GM23338 (cell line): ENCODE data around the gene SOD3. TPM values are rescaled to one million over a fixed set of nuclear protein-coding genes. Genes with fewer than 3 reads are reported as not detected.

ENCODE experiments used
- ATAC-seq: fragments of 200-7000 bp; cut with Tn5 transposase; 3 replicates; pipeline ENCODE4 v1.9.1; 2020
- DNase-seq: peaks from one replicate; pipeline ENCODE4 v3.0.0-alpha.2; 2015; ENCODE audit warnings: low spot score
- H2AFZ ChIP-seq: fragments of 200-600 bp; sonication (generic); 2 replicates; pipeline ENCODE4 v1.8.0; 2016; ENCODE audit warnings: antibody characterized with exemption, mild to moderate bottlenecking, moderate library complexity
- H3F3A ChIP-seq: fragments of 200-600 bp; sonication (generic); replicated peaks from 2 replicates; pipeline ENCODE4 v1.8.0; 2017; ENCODE audit warnings: antibody characterized with exemption, mixed run types, low read depth
- H3K27ac ChIP-seq: fragments of 200-600 bp; sonication (generic); 2 replicates; pipeline ENCODE4 v1.6.1; 2016; ENCODE audit warnings: low read depth
- H3K27me3 ChIP-seq: fragments of 200-600 bp; sonication (generic); 2 replicates; pipeline ENCODE4 v1.8.0; 2016; ENCODE audit warnings: mild to moderate bottlenecking, mixed run types, moderate library complexity; ENCODE audit not compliant: insufficient read depth
- H3K36me3 ChIP-seq: fragments of 200-600 bp; sonication (generic); 2 replicates; pipeline ENCODE4 v1.8.0; 2016; ENCODE audit warnings: mild to moderate bottlenecking; ENCODE audit not compliant: insufficient read depth
- H3K4me1 ChIP-seq: fragments of 200-600 bp; sonication (generic); 2 replicates; pipeline ENCODE4 v1.8.0; 2016; ENCODE audit warnings: mild to moderate bottlenecking, moderate library complexity; ENCODE audit not compliant: insufficient read depth
- H3K4me2 ChIP-seq: fragments of 200-600 bp; sonication (generic); 2 replicates; pipeline ENCODE4 v1.7.1; 2017; ENCODE audit warnings: mixed run types
- H3K4me3 ChIP-seq: fragments of 200-600 bp; sonication (generic); 2 replicates; pipeline ENCODE4 v1.6.1; 2016; ENCODE audit warnings: mixed run types
- H3K79me2 ChIP-seq: fragments of 200-600 bp; sonication (generic); replicated peaks from 2 replicates; pipeline ENCODE4 v1.8.0; 2017; ENCODE audit warnings: mild to moderate bottlenecking; ENCODE audit not compliant: insufficient read depth
- H3K9me2 ChIP-seq: fragments of 200-600 bp; sonication (generic); 2 replicates; pipeline ENCODE4 v1.8.0; 2017; ENCODE audit not compliant: insufficient read depth
- H4K20me1 ChIP-seq: fragments of 200-600 bp; sonication (generic); replicated peaks from 2 replicates; pipeline ENCODE4 v1.8.0; 2017; ENCODE audit warnings: mild to moderate bottlenecking; ENCODE audit not compliant: insufficient read depth
- H3K27ac Mint-ChIP-seq: 2 replicates; pipeline ENCODE4 v1.8.0; 2020; ENCODE audit warnings: inconsistent platforms, mild to moderate bottlenecking, moderate library complexity, mixed read lengths
- H3K27me3 Mint-ChIP-seq: 3 replicates; pipeline ENCODE4 v1.8.0; 2022; ENCODE audit warnings: low read depth, mild to moderate bottlenecking, moderate library complexity, mixed read lengths, inconsistent platforms; ENCODE audit not compliant: insufficient read depth, poor library complexity
- H3K36me3 Mint-ChIP-seq: 3 replicates; pipeline ENCODE4 v1.8.0; 2021; ENCODE audit warnings: low read depth, mild to moderate bottlenecking, inconsistent platforms, moderate library complexity, mixed read lengths
- H3K4me1 Mint-ChIP-seq: 3 replicates; pipeline ENCODE4 v1.8.0; 2020; ENCODE audit warnings: mild to moderate bottlenecking, inconsistent platforms, mixed read lengths
- H3K4me3 Mint-ChIP-seq: 3 replicates; pipeline ENCODE4 v1.8.0; 2021; ENCODE audit warnings: moderate library complexity, mild to moderate bottlenecking, inconsistent platforms, mixed read lengths
- H3K9me3 Mint-ChIP-seq: 3 replicates; pipeline ENCODE4 v1.8.0; 2020; ENCODE audit warnings: moderate library complexity, mild to moderate bottlenecking, inconsistent platforms, mixed read lengths
- ETS1 ChIP-seq: IDR thresholded peaks from 2 replicates; pipeline ENCODE4 v1.6.1; 2016; ENCODE audit warnings: antibody characterized with exemption
- EZH2phosphoT487 ChIP-seq: fragments of 200-600 bp; sonication (generic); IDR thresholded peaks from one replicate; pipeline ENCODE4 v1.8.1; 2018; ENCODE audit warnings: antibody characterized with exemption; ENCODE audit not compliant: unreplicated experiment
- STAT1 ChIP-seq: IDR thresholded peaks from one replicate; pipeline ENCODE4 v1.6.1; 2016; ENCODE audit warnings: antibody characterized with exemption; ENCODE audit not compliant: unreplicated experiment
- ZNF331 ChIP-seq: fragments of 250-450 bp; sonication (Bioruptor Pico); IDR thresholded peaks from 2 replicates; pipeline ENCODE4 v1.5.0; 2020; ENCODE audit warnings: low read depth, mild to moderate bottlenecking, moderate library complexity
- ZNF462 ChIP-seq: fragments of 250-450 bp; sonication (Bioruptor Pico); IDR thresholded peaks from 2 replicates; pipeline ENCODE4 v1.5.0; 2020; ENCODE audit warnings: mild to moderate bottlenecking, moderate library complexity
- polyA plus RNA-seq: library from polyadenylated mRNA; unstranded; fragments of >200 nt; fragmentation: Nextera tagmentation; extraction: Ambion mirVana; gene quantifications from 2 replicates; pipeline ENCODE4 v1.2.1, GENCODE V29; 2016
- total RNA-seq: library from RNA; depleted of rRNA; stranded (reverse); fragments of >200 nt; shearing (Covaris generic); gene quantifications from 2 replicates; pipeline ENCODE4 v1.2.3, GENCODE V29; 2014

The SOD3 gene
- total and polyA plus RNA-seq, 2 experiments from 2014 or later: 7.5 to 11.8 TPM

GRCh38 chr4:24794051-24794450 is 1.3 kb upstream of the SOD3 start (continued):
- TF ChIP-seq ZNF462 (CRISPR knock-in tag) (no peak), EZH2phosphoT487 (no peak), ZNF331 (CRISPR knock-in tag) (no peak), STAT1 (no peak)

GRCh38 chr4:24794480-24794879 is 893 bp upstream of the SOD3 start:
- peak overlapping the region; percentile 68; the same call in 1 of the 3 replicates for H3K4me3 Mint-ChIP-seq
- no peaks in the 10 kb centered on the region for H3K9me2 ChIP-seq
- peaks cover 18% of the 10 kb centered on the region; the same call in 1 of the 2 replicates for H3K4me1 ChIP-seq
- peaks cover 3% of the 10 kb centered on the region; the same call in 1 of the 3 replicates for H3K9me3 Mint-ChIP-seq
- DNase-seq (no peak), ATAC-seq (no peak)
- no peak overlapping the region for H3K27ac Mint-ChIP-seq
- H3K36me3 ChIP-seq: no peaks in the 10 kb centered on the region
- peak overlapping the region; percentile 83; the same call in 1 of the 2 replicates for H2AFZ ChIP-seq
- H3K27ac ChIP-seq: no peak overlapping the region
- H3K4me1 Mint-ChIP-seq: peaks cover 21% of the 10 kb centered on the region
- peaks cover 19% of the 10 kb centered on the region for H3K27me3 Mint-ChIP-seq
- no peak for TF ChIP-seq ZNF331 (CRISPR knock-in tag)
- TF ChIP-seq ETS1: no peak
- no peaks in the 10 kb centered on the region for H3F3A ChIP-seq
- no peaks in the 10 kb centered on the region for H3K79me2 ChIP-seq
- H3K27me3 ChIP-seq: peaks cover 36% of the 10 kb centered on the region
- no peak overlapping the region for H3K4me3 ChIP-seq
- no peaks in the 10 kb centered on the region for H4K20me1 ChIP-seq
- H3K4me2 ChIP-seq: peak overlapping the region; percentile 80
- H3K36me3 Mint-ChIP-seq: peaks cover 2% of the 10 kb centered on the region; the same call in 1 of the 3 replicates
